ENCODE data around the gene ZBTB49.

DNA sequence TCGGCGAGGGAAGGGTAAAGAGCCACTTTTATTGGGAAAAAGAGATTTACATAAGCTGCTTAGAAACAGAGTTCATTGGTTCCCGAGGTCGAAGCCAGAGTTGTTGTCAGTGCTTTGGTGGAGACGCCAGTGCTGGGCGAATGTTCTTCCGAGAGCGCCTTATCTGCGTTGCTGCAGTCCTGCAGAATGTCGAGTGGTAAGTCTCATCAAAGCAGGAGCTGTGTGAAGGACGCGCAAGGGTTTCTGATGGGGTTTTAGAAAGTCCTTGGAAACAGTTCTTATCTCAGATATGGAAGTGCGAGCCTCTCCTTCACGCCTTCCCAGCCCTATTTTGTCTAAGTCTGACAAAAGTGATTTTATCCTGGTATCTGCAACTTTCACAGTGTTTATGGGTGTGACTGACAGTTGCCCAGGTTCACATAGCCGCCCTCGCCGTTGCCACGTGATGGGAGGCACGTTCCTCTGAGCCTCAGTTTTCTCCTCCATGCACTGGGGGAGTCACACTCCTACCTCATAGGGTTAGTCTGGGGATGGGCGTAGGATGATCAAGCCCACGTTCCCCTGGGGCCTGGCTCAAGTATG is 49.5 kb downstream of the ZBTB49 start:
- TF ChIP-seq, protein P1, sequence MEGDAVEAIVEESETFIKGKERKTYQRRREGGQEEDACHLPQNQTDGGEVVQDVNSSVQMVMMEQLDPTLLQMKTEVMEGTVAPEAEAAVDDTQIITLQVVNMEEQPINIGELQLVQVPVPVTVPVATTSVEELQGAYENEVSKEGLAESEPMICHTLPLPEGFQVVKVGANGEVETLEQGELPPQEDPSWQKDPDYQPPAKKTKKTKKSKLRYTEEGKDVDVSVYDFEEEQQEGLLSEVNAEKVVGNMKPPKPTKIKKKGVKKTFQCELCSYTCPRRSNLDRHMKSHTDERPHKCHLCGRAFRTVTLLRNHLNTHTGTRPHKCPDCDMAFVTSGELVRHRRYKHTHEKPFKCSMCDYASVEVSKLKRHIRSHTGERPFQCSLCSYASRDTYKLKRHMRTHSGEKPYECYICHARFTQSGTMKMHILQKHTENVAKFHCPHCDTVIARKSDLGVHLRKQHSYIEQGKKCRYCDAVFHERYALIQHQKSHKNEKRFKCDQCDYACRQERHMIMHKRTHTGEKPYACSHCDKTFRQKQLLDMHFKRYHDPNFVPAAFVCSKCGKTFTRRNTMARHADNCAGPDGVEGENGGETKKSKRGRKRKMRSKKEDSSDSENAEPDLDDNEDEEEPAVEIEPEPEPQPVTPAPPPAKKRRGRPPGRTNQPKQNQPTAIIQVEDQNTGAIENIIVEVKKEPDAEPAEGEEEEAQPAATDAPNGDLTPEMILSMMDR (IDR thresholded peaks at IDR 0.05): no peak
- no peak for TF ChIP-seq POLR2A (IDR thresholded peaks at IDR 0.05)
